Measurements from ENCODE around the gene EPHA4.

The EPHA4 gene

GRCh38 chr2:221443645-221444044 lies 128.5 kb downstream of the EPHA4 start:
- in situ Hi-C loops (cut with MboI; ENCODE audit: low pct_unique_long_range_greater_than_20kb, low sequenced_read_pairs, unreplicated experiment) = no loop called here
- DNase-seq (ENCODE audit: low spot score) = no peak
- no peak for TF ChIP-seq CTCF (IDR thresholded peaks at IDR 0.05; ENCODE audit: extremely low read depth, insufficient read depth, missing control alignments)

GRCh38 chr2:221442128-221442527 lies 130.0 kb downstream of the EPHA4 start:
- TF ChIP-seq CTCF (IDR thresholded peaks at IDR 0.05; ENCODE audit: extremely low read depth, insufficient read depth, missing control alignments) = no peak
- DNase-seq (ENCODE audit: low spot score) = no peak
- in situ Hi-C loops (cut with MboI; ENCODE audit: low pct_unique_long_range_greater_than_20kb, low sequenced_read_pairs, unreplicated experiment) = no loop called here

DNA sequence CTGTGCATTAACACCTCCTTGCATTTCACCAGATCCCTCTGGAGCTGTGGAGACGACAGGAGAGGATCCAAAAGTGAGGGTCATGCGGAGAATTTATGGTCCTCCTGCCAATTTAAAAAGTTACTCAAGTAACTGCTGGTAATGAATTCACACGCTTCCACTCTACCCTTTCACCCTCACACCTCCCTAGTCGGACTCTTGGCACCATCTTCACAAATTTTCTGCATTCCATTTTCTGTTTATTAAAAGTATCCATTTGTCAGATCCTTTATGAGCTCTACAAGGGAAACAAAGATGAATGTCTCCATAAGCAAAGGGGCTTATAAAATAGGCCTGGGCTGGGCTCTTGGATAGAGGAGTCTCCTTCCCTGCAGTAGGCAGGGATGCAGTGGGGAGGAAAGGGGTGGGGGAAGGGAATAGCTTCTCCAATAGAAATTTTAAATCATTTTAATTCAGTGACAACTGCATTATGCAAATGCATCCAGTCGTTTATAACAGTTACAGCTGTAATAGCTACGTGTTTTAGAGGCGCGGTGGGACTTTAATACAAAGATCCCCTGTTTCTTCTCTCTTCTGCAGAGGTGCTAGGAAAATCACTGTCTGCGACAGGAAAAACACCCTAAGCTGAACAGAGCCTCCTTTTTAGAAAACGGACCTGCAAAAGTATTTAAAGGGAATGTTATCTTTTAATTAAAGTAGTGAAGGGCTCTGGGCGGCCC lies 132.2 kb downstream of the EPHA4 start:
- in situ Hi-C loops (cut with MboI; ENCODE audit: low pct_unique_long_range_greater_than_20kb, low sequenced_read_pairs, unreplicated experiment) = no loop called here
- DNase-seq (ENCODE audit: low spot score) = no peak
- no peak for TF ChIP-seq CTCF (IDR thresholded peaks at IDR 0.05; ENCODE audit: extremely low read depth, insufficient read depth, missing control alignments)

DNA sequence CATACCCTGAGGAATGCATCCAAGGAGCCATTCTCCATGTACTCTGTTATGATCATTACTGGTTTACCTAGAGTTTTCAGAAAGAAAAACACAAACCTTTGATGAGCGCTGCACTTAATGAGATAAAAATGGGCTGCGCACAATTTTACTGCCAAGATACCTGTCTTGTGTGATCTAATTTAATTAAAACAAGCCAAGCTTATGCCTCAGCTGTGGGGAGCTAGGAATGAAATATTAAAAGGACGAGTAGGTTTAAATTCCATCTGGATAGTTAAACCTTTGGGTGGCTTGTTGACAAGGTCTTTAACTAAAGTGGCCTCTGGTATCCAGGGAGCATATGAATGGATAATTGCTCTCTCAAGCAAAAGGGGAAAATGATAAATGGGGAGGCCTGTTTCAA lies 135.0 kb downstream of the EPHA4 start:
- DNase-seq (ENCODE audit: low spot score) = no peak
- in situ Hi-C loops (cut with MboI; ENCODE audit: low pct_unique_long_range_greater_than_20kb, low sequenced_read_pairs, unreplicated experiment) = no loop called here
- TF ChIP-seq CTCF (IDR thresholded peaks at IDR 0.05; ENCODE audit: extremely low read depth, insufficient read depth, missing control alignments) = no peak

DNA sequence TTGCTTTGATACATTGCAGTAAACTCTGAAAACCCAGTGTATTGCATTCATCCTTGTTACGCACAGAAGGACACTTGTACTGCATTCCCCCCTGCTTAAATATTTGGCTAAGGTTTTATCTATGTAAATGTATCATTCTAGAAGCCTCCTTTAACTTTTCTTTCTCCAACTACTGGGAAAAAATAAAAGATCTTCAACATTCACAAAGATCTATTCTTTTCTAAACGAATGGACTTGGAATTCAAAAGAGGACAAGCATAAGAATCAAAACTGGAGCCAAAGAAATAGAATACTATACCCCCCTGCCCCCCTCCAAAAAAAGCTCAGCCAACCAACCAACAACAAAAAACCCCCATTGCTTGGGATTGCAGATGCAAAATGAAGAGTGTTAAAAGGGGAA lies 136.9 kb downstream of the EPHA4 start:
- DNase-seq (ENCODE audit: low spot score) = no peak
- no peak for TF ChIP-seq CTCF (IDR thresholded peaks at IDR 0.05; ENCODE audit: extremely low read depth, insufficient read depth, missing control alignments)
- in situ Hi-C loops (cut with MboI; ENCODE audit: low pct_unique_long_range_greater_than_20kb, low sequenced_read_pairs, unreplicated experiment) = no loop called here

DNA sequence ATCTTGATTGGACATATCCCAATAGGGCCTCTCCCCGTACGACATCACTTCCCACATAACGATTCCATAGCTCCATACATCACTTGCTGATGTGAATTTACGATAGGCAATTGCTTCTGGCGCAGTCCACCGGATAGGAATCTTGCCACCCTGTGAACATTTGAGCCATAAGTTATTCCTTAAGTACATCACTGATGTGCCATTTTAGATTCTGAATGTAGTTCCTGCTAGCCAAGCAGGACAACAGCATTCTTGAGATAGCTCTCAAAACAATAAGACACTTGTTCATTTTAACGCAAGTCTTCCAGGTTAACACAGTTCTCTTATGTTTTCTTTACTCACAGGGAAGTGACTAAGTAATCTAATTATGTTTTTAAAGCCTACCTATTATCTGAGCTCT lies 138.0 kb downstream of the EPHA4 start:
- DNase-seq (ENCODE audit: low spot score) = no peak
- in situ Hi-C loops (cut with MboI; ENCODE audit: low pct_unique_long_range_greater_than_20kb, low sequenced_read_pairs, unreplicated experiment) = no loop called here
- no peak for TF ChIP-seq CTCF (IDR thresholded peaks at IDR 0.05; ENCODE audit: extremely low read depth, insufficient read depth, missing control alignments)

All from GM13977 (cell line).